ENCODE measurements around the gene TMPRSS9. TPM values are rescaled to one million over a fixed set of nuclear protein-coding genes. Genes with fewer than 3 reads are reported as not detected.

TMPRSS9 gene
- total and polyA plus RNA-seq, 2 of the 13 experiments (the other 11 are each of a cell fraction or from before 2014, with no cell fraction given): 2.5 to 5.2 TPM

DNA sequence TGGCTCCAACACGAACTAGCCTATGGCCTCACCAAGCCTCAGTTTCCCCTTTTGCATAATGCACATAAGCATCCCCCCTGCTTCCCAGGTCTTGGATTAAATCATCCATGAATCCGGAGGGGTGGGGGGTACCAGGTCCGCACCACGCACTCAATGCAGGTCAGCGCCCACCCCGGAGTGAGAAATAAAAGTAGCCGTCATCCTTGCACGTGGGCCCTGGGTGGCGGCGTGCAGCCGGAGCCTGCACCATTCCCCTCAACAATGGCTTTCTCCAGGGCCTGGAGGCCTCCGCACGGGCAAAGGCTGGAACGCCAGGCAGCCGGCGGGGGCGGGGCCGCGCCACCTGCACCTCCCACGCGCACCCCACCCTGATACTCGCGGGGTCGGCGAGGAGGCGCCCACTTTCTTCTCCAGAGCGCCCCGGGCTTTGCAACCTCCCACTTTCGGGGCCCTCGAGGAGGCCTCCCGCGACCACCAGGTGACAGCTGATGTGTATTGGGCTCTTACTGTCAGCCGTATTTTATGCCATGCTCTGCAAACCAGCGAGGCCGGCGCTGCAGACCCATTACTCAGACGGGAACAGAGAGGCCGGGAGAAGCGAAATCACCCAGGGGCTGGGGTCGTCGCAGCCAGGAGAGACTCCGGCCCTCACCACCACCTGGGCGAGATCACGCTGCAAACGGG is 115.1 kb downstream of the TMPRSS9 start (continued):
- TF ChIP-seq, protein P1, sequence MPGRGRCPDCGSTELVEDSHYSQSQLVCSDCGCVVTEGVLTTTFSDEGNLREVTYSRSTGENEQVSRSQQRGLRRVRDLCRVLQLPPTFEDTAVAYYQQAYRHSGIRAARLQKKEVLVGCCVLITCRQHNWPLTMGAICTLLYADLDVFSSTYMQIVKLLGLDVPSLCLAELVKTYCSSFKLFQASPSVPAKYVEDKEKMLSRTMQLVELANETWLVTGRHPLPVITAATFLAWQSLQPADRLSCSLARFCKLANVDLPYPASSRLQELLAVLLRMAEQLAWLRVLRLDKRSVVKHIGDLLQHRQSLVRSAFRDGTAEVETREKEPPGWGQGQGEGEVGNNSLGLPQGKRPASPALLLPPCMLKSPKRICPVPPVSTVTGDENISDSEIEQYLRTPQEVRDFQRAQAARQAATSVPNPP (CRISPR knock-in tag; IDR thresholded peaks at IDR 0.05): no peak
- TF ChIP-seq CREB1 (IDR thresholded peaks at IDR 0.05) (no peak), CREB1 (CRISPR knock-in tag; IDR thresholded peaks at IDR 0.05) (no peak), SALL1 (CRISPR knock-in tag; IDR thresholded peaks at IDR 0.05) (no peak; the same call in 1 of the 2 replicates), ZNF816 (CRISPR knock-in tag; IDR thresholded peaks at IDR 0.05; ENCODE audit: borderline replicate concordance) (no peak; the same call in 1 of the 2 replicates), SSRP1 (CRISPR knock-in tag; IDR thresholded peaks at IDR 0.05) (no peak), CEBPB (IDR thresholded peaks at IDR 0.05; ENCODE audit: borderline replicate concordance, low read depth, low read length) (no peak), GLI4 (CRISPR knock-in tag; IDR thresholded peaks at IDR 0.05; ENCODE audit: borderline replicate concordance) (no peak), ZNF790 (CRISPR knock-in tag; IDR thresholded peaks at IDR 0.05; ENCODE audit: borderline replicate concordance) (no peak), ZNF678 (CRISPR knock-in tag; IDR thresholded peaks at IDR 0.05) (peak; percentile 61; the same call in 1 of the 2 replicates), SIN3A (IDR thresholded peaks at IDR 0.05; ENCODE audit: borderline replicate concordance, low read depth, low read length) (0 out of 2 replicates have a peak, but pooled peaks have one; percentile 14), KLF13 (CRISPR knock-in tag; IDR thresholded peaks at IDR 0.05) (no peak), DNMT1 (CRISPR knock-in tag; IDR thresholded peaks at IDR 0.05) (no peak), MAFF (IDR thresholded peaks at IDR 0.05; ENCODE audit: low read depth, low read length) (no peak), ZBTB3 (CRISPR knock-in tag; IDR thresholded peaks at IDR 0.05; ENCODE audit: borderline replicate concordance, low read depth) (0 out of 2 replicates have a peak, but pooled peaks have one; percentile 63), HHEX (CRISPR knock-in tag; IDR thresholded peaks at IDR 0.05) (no peak), BRD4 (CRISPR knock-in tag; IDR thresholded peaks at IDR 0.05) (no peak; the same call in 1 of the 2 replicates), PCBP2 (optimal IDR thresholded peaks at IDR 0.05; ENCODE audit: low read depth, low read length, poor library complexity, severe bottlenecking) (no peak), SRSF1 (optimal IDR thresholded peaks at IDR 0.05; ENCODE audit: low read depth, low read length) (no peak), LCORL (IDR thresholded peaks at IDR 0.05) (no peak), LCORL (CRISPR knock-in tag; IDR thresholded peaks at IDR 0.05) (no peak), ATAD3A (CRISPR knock-in tag; IDR thresholded peaks at IDR 0.05) (no peak), ZNF292 (CRISPR knock-in tag; IDR thresholded peaks at IDR 0.05; ENCODE audit: borderline replicate concordance, low read depth) (no peak), ZNF33A (CRISPR knock-in tag; IDR thresholded peaks at IDR 0.05; ENCODE audit: borderline replicate concordance) (no peak), ZSCAN29 (CRISPR knock-in tag; conservative IDR thresholded peaks at IDR 0.05) (no peak), ZNF577 (CRISPR knock-in tag; IDR thresholded peaks at IDR 0.05; ENCODE audit: borderline replicate concordance, low read depth) (no peak), MIER3 (CRISPR knock-in tag; IDR thresholded peaks at IDR 0.05; ENCODE audit: borderline replicate concordance) (no peak; the same call in 1 of the 2 replicates)
- TF ChIP-seq, protein P2, sequence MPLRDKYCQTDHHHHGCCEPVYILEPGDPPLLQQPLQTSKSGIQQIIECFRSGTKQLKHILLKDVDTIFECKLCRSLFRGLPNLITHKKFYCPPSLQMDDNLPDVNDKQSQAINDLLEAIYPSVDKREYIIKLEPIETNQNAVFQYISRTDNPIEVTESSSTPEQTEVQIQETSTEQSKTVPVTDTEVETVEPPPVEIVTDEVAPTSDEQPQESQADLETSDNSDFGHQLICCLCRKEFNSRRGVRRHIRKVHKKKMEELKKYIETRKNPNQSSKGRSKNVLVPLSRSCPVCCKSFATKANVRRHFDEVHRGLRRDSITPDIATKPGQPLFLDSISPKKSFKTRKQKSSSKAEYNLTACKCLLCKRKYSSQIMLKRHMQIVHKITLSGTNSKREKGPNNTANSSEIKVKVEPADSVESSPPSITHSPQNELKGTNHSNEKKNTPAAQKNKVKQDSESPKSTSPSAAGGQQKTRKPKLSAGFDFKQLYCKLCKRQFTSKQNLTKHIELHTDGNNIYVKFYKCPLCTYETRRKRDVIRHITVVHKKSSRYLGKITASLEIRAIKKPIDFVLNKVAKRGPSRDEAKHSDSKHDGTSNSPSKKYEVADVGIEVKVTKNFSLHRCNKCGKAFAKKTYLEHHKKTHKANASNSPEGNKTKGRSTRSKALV (CRISPR knock-in tag; IDR thresholded peaks at IDR 0.05): no peak
- TF ChIP-seq, protein P3, sequence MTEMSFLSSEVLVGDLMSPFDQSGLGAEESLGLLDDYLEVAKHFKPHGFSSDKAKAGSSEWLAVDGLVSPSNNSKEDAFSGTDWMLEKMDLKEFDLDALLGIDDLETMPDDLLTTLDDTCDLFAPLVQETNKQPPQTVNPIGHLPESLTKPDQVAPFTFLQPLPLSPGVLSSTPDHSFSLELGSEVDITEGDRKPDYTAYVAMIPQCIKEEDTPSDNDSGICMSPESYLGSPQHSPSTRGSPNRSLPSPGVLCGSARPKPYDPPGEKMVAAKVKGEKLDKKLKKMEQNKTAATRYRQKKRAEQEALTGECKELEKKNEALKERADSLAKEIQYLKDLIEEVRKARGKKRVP (CRISPR knock-in tag; IDR thresholded peaks at IDR 0.05): no peak
